Adrenal gland (tissue), 12 donors: ENCODE data around the gene PLSCR5. TPM values are rescaled to one million over a fixed set of nuclear protein-coding genes. Genes with fewer than 3 reads are reported as not detected.

Experiments
- DNase-seq, 7 donors: peaks; one replicate each; pipeline ENCODE4 v3.0.0-alpha.2; 2019 to 2020
- H3K27ac ChIP-seq, 5 donors: fragments of 200-600 bp; sonication (generic) in 4 of 5; 1 replicate in 3 of 5; 2 replicates in 2 of 5; pipeline versions ENCODE4 v1.5.1 to v1.8.0; 2016 to 2020; ENCODE audit warnings: mild to moderate bottlenecking in 1 of 5
- H3K27me3 ChIP-seq: fragments of 200-600 bp; 2 replicates; pipeline ENCODE4 v1.8.0; 2021
- H3K36me3 ChIP-seq, 2 donors: fragments of 200-600 bp; replicated peaks in 1 of 2; 1 replicate in 1 of 2; 2 replicates in 1 of 2; pipeline versions ENCODE4 v1.5.1 to v1.8.0; 2018 to 2022
- H3K4me1 ChIP-seq, 2 donors: fragments of 200-600 bp; replicated peaks in 1 of 2; 1 replicate in 1 of 2; 2 replicates in 1 of 2; pipeline versions ENCODE4 v1.5.1 to v1.8.0; 2018 to 2021
- H3K4me3 ChIP-seq, 4 donors: fragments of 200-600 bp; sonication (generic) in 3 of 4; one replicate each; pipeline ENCODE4 v1.5.1; 2016 to 2018
- H3K9me3 ChIP-seq, 3 donors: fragments of 200-600 bp; sonication (generic) in 1 of 3; replicated peaks in 1 of 3; 1 replicate in 2 of 3; 2 replicates in 1 of 3; pipeline versions ENCODE4 v1.5.1 to v1.8.0; 2016 to 2021
- CTCF ChIP-seq, 6 experiments: fragments of 450-650 bp in 4 of 6; fragments of 200-600 bp in 2 of 6; sonication (generic) in 1 of 6; IDR thresholded peaks; 1 replicate in 5 of 6; 2 replicates in 1 of 6; pipeline versions ENCODE4 v1.5.1 to v1.8.0; 2016 to 2021; ENCODE audit warnings: antibody characterized with exemption in 6 of 6, mild to moderate bottlenecking in 2 of 6, moderate library complexity in 1 of 6
- POLR2A ChIP-seq, 2 donors: fragments of 450-650 bp; IDR thresholded peaks; one replicate each; pipeline ENCODE4 v1.6.1; 2017; ENCODE audit warnings: antibody characterized with exemption in 2 of 2, mild to moderate bottlenecking in 2 of 2, moderate library complexity in 1 of 2
- WGBS, 4 donors: extraction: QIAGEN DNeasy Blood & Tissue Kit in 2 of 4; methylation state at CpG; one replicate each; pipeline versions ENCODE4 v1.1.5 to v1.1.7; 2013 to 2017; 5-methylcytosine and 5-hydroxymethylcytosine counted together
- intact Hi-C, 2 donors: fragments of 100-400 bp; cut with DNase I; formaldehyde crosslinking; loops; one replicate each; pipeline versions ENCODE4 v1.14.1 to v1.15.0; 2022 to 2023
- polyA plus RNA-seq, 3 donors: library from polyadenylated mRNA; stranded (reverse); fragments of 200-250 nt in 2 of 3; fragments of 350-450 nt in 1 of 3; fragmentation: Illumina TruSeq in 1 of 3; extraction: RNeasy Lipid Tissue Mini Kit (QIAGEN cat#74804) in 1 of 3; gene quantifications; one replicate each; pipeline ENCODE4 v1.2.3, GENCODE V29; 2013 to 2014
- total RNA-seq, 9 donors: library from RNA; depleted of rRNA in 4 of 9; stranded (reverse); fragments of >200 nt in 4 of 9; fragments of 120-200 nt in 1 of 9; fragmentation: NEBNext Ultra II Directional in 1 of 9; extraction: Animal tissue kit (Norgen Biotek cat#: 25700) in 1 of 9; gene quantifications; one replicate each; pipeline versions ENCODE4 v1.1.0 to v1.2.4, GENCODE V29; 2013 to 2023
- donor health status: healthy with polysubstance abuse.
- donor health status: Bipolar disorder and iron deficiency.
- donor health status: DM: yes; HTN: yes; CAD: no.
- donor health status: DM: no; HTN: no; CAD: no.
- donor health status: DM: no; HTN: no; CAD: no.
- donor health status: DM: yes; HTN: yes; CAD: no.

Gene PLSCR5
- total and polyA plus RNA-seq, 12 donors, result not detected

- H3K36me3 ChIP-seq, result no peaks in the 10 kb centered on the region
- intact Hi-C loops, result no loop called here
- no peaks in the 10 kb centered on the region for H3K9me3 ChIP-seq
- H3K27ac ChIP-seq, result no peak overlapping the region
- H3K27me3 ChIP-seq, result no peaks in the 10 kb centered on the region
- TF ChIP-seq CTCF (IDR thresholded peaks at IDR 0.05) (no peak), POLR2A (IDR thresholded peaks at IDR 0.05) (no peak)
- no peak overlapping the region for H3K4me3 ChIP-seq
- WGBS, 4 donors, result 79 to 81% (median 79%) methylated on average over 7 of the region's 7 CpGs
- no peaks in the 10 kb centered on the region for H3K4me1 ChIP-seq
- no peak for DNase-seq
Measured at GRCh38 chr3:146554151-146554760, 50.9 kb downstream of the PLSCR5 start.

- no peaks in the 10 kb centered on the region for H3K36me3 ChIP-seq
- WGBS, 4 donors, result 66 to 79% (median 71%) methylated on average over 5 of the region's 5 CpGs
- H3K4me1 ChIP-seq, result no peaks in the 10 kb centered on the region
- H3K27ac ChIP-seq, result no peak overlapping the region
- H3K4me3 ChIP-seq, result no peak overlapping the region
- TF ChIP-seq CTCF (IDR thresholded peaks at IDR 0.05), result no peak
- no peak for TF ChIP-seq POLR2A (IDR thresholded peaks at IDR 0.05)
- peak in 1 of 7 donors; percentile 10 for DNase-seq
- H3K9me3 ChIP-seq, result no peaks in the 10 kb centered on the region
- intact Hi-C loops, result no loop called here
- no peaks in the 10 kb centered on the region for H3K27me3 ChIP-seq
Measured at GRCh38 chr3:146550743-146551510, 54.2 kb downstream of the PLSCR5 start.

- no peaks in the 10 kb centered on the region for H3K36me3 ChIP-seq
Measured at GRCh38 chr3:146550070-146550615, 55.0 kb downstream of the PLSCR5 start.

More at GRCh38 chr3:146550070-146550615, 55.0 kb downstream of the PLSCR5 start:
- no peaks in the 10 kb centered on the region for H3K9me3 ChIP-seq
- DNase-seq, result no peak
- intact Hi-C loops, result no loop called here
- H3K4me3 ChIP-seq, result peak overlapping the region in 1 of 4 donors; percentile 17
- H3K4me1 ChIP-seq, result no peaks in the 10 kb centered on the region
- TF ChIP-seq CTCF (IDR thresholded peaks at IDR 0.05) (no peak), POLR2A (IDR thresholded peaks at IDR 0.05) (no peak)
- no peaks in the 10 kb centered on the region for H3K27me3 ChIP-seq
- no peak overlapping the region for H3K27ac ChIP-seq
